AG04449 (cell line): Measurements from ENCODE around the gene ZDHHC21.
A peak's percentile ranks its signal among the peaks of the same experiment; 100 is the strongest.
"Not testable (repeated sequence)": the region's sequence is repeated elsewhere in the genome, so short reads cannot be mapped to it uniquely, and the experiment has no call there.

ENCODE experiments used
- CTCF ChIA-PET: fragments of 350-600 bp; formaldehyde crosslinking; extraction: SDS; loops from one replicate; lab custom pipeline; 2021; ENCODE audit warnings: antibody characterized with exemption; lab: Yijun Ruan, JAX
- POLR2A ChIA-PET: fragments of 400-600, 350-600 bp; formaldehyde crosslinking; extraction: SDS; loops from one replicate; lab custom pipeline; 2020; ENCODE audit warnings: antibody characterized with exemption, inconsistent platforms; lab: Yijun Ruan, JAX
- DNase-seq: peaks from one replicate; pipeline ENCODE4 v3.0.0-alpha.2; 2010; ENCODE audit warnings: low read depth, low spot score
- H3K4me3 ChIP-seq: 2 replicates; pipeline ENCODE4 v1.5.1; 2011; ENCODE audit warnings: low read depth, mild to moderate bottlenecking, control low read depth, low read length
- CTCF ChIP-seq: IDR thresholded peaks from one replicate; pipeline ENCODE4 v1.5.1; 2011; ENCODE audit warnings: mild to moderate bottlenecking, moderate library complexity, low read length, control low read depth, inconsistent platforms; ENCODE audit not compliant: insufficient read depth; ENCODE audit errors: missing control alignments

The ZDHHC21 gene

GRCh38 chr9:14670718-14671117 lies 22.5 kb downstream of the ZDHHC21 start:
- TF ChIP-seq CTCF: no peak
- ChIA-PET CTCF (interaction anchor here (2.5 kb wide), 2 partner anchors 9 to 18 kb away, joined by 5 to 11 read pairs; no protein-coding TSS in a partner anchor), POLR2A (no interaction called here)
- H3K4me3 ChIP-seq: no peak overlapping the region
- no peak for DNase-seq

- DNase-seq, CTCF ChIA-PET, POLR2A ChIA-PET, H3K4me3 ChIP-seq: not testable (repeated sequence)
These were observed 29.2 kb downstream of the ZDHHC21 start for GRCh38 chr9:14664022-14664421.

- no peak overlapping the region for H3K4me3 ChIP-seq
- ChIA-PET CTCF (interaction anchor here (1.1 to 2.1 kb wide), 16 partner anchors 9 to 1629 kb away, joined by 3 to 22 read pairs (median 5); partner anchors contain the start of gene ZDHHC21), POLR2A (no interaction called here)
- no peak for TF ChIP-seq CTCF
- DNase-seq: no peak
These were observed 31.2 kb downstream of the ZDHHC21 start for GRCh38 chr9:14662060-14662453.

GRCh38 chr9:14661421-14662059 lies 31.7 kb downstream of the ZDHHC21 start:
- no peak overlapping the region for H3K4me3 ChIP-seq
- ChIA-PET CTCF (interaction anchor here (0.9 to 2.1 kb wide), 21 partner anchors 9 to 1629 kb away, joined by 3 to 22 read pairs (median 5); partner anchors contain the start of gene ZDHHC21), POLR2A (no interaction called here)
- no peak for DNase-seq
- peak; percentile 22 for TF ChIP-seq CTCF

GRCh38 chr9:14660721-14661120 lies 32.5 kb downstream of the ZDHHC21 start:
- ChIA-PET CTCF (interaction anchor here (0.9 to 2.1 kb wide), 19 partner anchors 8 to 108 kb away, joined by 3 to 22 read pairs (median 5); partner anchors contain the start of gene ZDHHC21), POLR2A (no interaction called here)
- DNase-seq: no peak
- TF ChIP-seq CTCF: no peak
- no peak overlapping the region for H3K4me3 ChIP-seq

- ChIA-PET CTCF (no interaction called here), POLR2A (no interaction called here)
- H3K4me3 ChIP-seq: no peak overlapping the region
- TF ChIP-seq CTCF: no peak
- no peak for DNase-seq
These were observed 38.3 kb downstream of the ZDHHC21 start for GRCh38 chr9:14654932-14655331.

- POLR2A ChIA-PET: no interaction called here
- CTCF ChIA-PET: interaction anchor here (1.3 to 2.3 kb wide), 7 partner anchors 8 to 168 kb away, joined by 3 to 22 read pairs (median 9); partner anchors contain the start of gene ZDHHC21
- no peak overlapping the region for H3K4me3 ChIP-seq
- no peak for DNase-seq
- no peak for TF ChIP-seq CTCF
These were observed 39.7 kb downstream of the ZDHHC21 start for GRCh38 chr9:14653511-14653910.
